HG03378 (cell line): ENCODE results near the gene TAPT1.

Experiments used
- ATAC-seq: cut with Tn5 transposase; IDR thresholded peaks from one replicate; pipeline ENCODE4 v1.9.1; 2021; ENCODE audit warnings: mild to moderate bottlenecking, moderate library complexity; ENCODE audit not compliant: unreplicated experiment

TAPT1 gene

DNA sequence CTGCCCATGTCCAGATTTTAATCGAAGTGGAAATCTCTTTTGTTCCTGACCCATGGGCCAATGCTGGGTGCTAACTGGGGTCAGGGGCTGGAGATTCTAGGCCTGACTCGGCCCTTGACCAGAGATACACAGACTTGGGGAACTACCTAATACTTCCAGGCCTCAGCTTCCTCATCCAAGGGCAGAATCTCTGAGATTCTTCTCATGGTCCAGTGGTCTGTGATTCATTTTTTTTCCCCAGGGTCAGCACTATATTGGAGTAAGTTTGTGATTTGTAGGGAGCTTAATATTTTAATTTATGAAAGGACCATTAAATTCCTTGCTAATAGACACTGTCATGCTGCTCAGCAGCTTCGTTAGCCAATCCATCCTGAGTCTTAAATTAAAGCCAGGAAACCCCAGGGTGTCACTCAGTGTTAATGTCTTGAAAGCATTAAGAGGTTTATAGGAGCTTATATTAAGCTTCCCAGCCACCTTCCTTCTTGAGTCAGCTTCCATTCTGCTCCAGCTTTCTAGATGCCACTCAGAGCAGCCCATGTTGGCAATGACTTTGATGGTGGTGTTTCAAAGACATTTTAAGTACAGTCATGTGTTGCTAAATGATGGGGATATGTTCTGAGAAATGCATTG, 115.5 kb downstream of the TAPT1 start:
- no peak for ATAC-seq
